Trophoblast cell (in vitro differentiated cells and primary cell): Measurements from ENCODE around the gene RRBP1.

Experiments
- DNase-seq, 2 donors: peaks; one replicate each; pipeline ENCODE4 v3.0.0-alpha.2; 2016
- H2AFZ ChIP-seq: 2 replicates; pipeline ENCODE4 v1.6.1; 2013; ENCODE audit warnings: low read length, moderate library complexity, mild to moderate bottlenecking; ENCODE audit not compliant: insufficient read depth, poor library complexity
- H2AK5ac ChIP-seq: 2 replicates; pipeline ENCODE4 v1.6.1; 2013; ENCODE audit warnings: mild to moderate bottlenecking, low read length
- H2BK120ac ChIP-seq: 2 replicates; pipeline ENCODE4 v1.6.1; 2013; ENCODE audit warnings: low read length, mild to moderate bottlenecking, moderate library complexity; ENCODE audit not compliant: insufficient read depth, poor library complexity
- H2BK12ac ChIP-seq: 2 replicates; pipeline ENCODE4 v1.6.1; 2013; ENCODE audit warnings: mild to moderate bottlenecking, low read length, moderate library complexity
- H2BK5ac ChIP-seq: 2 replicates; pipeline ENCODE4 v1.6.1; 2013; ENCODE audit warnings: low read length, low read depth, moderate library complexity, mild to moderate bottlenecking; ENCODE audit not compliant: poor library complexity
- H3K14ac ChIP-seq: 2 replicates; pipeline ENCODE4 v1.6.1; 2013; ENCODE audit warnings: mild to moderate bottlenecking, low read length
- H3K18ac ChIP-seq: 2 replicates; pipeline ENCODE4 v1.6.1; 2013; ENCODE audit warnings: mild to moderate bottlenecking, low read length
- H3K23ac ChIP-seq: 2 replicates; pipeline ENCODE4 v1.6.1; 2013; ENCODE audit warnings: low read length
- H3K27ac ChIP-seq: 2 replicates; pipeline ENCODE4 v1.5.1; 2013; ENCODE audit warnings: low read depth, mild to moderate bottlenecking, inconsistent platforms, low read length, moderate library complexity
- H3K27me3 ChIP-seq: 2 replicates; pipeline ENCODE4 v1.6.1; 2013; ENCODE audit warnings: inconsistent platforms, mild to moderate bottlenecking, low read length, moderate library complexity; ENCODE audit not compliant: insufficient read depth
- H3K36me3 ChIP-seq, 2 experiments: 1 replicate in 1 of 2; 2 replicates in 1 of 2; pipeline ENCODE4 v1.6.1; 2013; ENCODE audit warnings: low read length in 2 of 2, mild to moderate bottlenecking in 2 of 2, moderate library complexity in 1 of 2; ENCODE audit not compliant: insufficient read depth in 2 of 2, control insufficient read depth in 1 of 2
- H3K4ac ChIP-seq: 2 replicates; pipeline ENCODE4 v1.6.1; 2013; ENCODE audit warnings: low read depth, mild to moderate bottlenecking, low read length, moderate library complexity
- H3K4me1 ChIP-seq, 2 experiments: 1 replicate in 1 of 2; 2 replicates in 1 of 2; pipeline ENCODE4 v1.6.1; 2013; ENCODE audit warnings: low read length in 2 of 2, mild to moderate bottlenecking in 2 of 2, moderate library complexity in 1 of 2; ENCODE audit not compliant: insufficient read depth in 2 of 2, control insufficient read depth in 1 of 2
- H3K4me2 ChIP-seq: 2 replicates; pipeline ENCODE4 v1.6.1; 2013; ENCODE audit warnings: inconsistent platforms, mild to moderate bottlenecking, low read length, moderate library complexity
- H3K4me3 ChIP-seq: 2 replicates; pipeline ENCODE4 v1.5.1; 2013; ENCODE audit warnings: mild to moderate bottlenecking, low read depth, low read length, inconsistent platforms
- H3K79me1 ChIP-seq: one replicate; pipeline ENCODE4 v1.6.1; 2013; ENCODE audit warnings: low read length
- H3K79me2 ChIP-seq: 2 replicates; pipeline ENCODE4 v1.6.1; 2013; ENCODE audit warnings: low read length, mild to moderate bottlenecking; ENCODE audit not compliant: control insufficient read depth, insufficient read depth, poor library complexity
- H3K9ac ChIP-seq: 2 replicates; pipeline ENCODE4 v1.6.1; 2013; ENCODE audit warnings: mild to moderate bottlenecking, low read length
- H3K9me3 ChIP-seq: 2 replicates; pipeline ENCODE4 v1.6.1; 2013; ENCODE audit warnings: low read depth, mild to moderate bottlenecking, control low read depth, inconsistent platforms, low read length; ENCODE audit not compliant: insufficient read depth
- H4K12ac ChIP-seq: 2 replicates; pipeline ENCODE4 v1.6.1; 2013; ENCODE audit warnings: low read depth, mild to moderate bottlenecking, low read length, moderate library complexity
- H4K8ac ChIP-seq: 2 replicates; pipeline ENCODE4 v1.6.1; 2013; ENCODE audit warnings: low read depth, mild to moderate bottlenecking, low read length, moderate library complexity
- H4K91ac ChIP-seq: one replicate; pipeline ENCODE4 v1.6.1; 2013; ENCODE audit warnings: low read depth, mild to moderate bottlenecking, low read length, moderate library complexity
- WGBS: extraction: QIAGEN DNeasy Blood & Tissue Kit; methylation state at CpG from one replicate; pipeline ENCODE4 v1.1.7; 2013; ENCODE audit warnings: missing lambda C conversion rate; ENCODE audit not compliant: insufficient read length, insufficient coverage; ENCODE audit errors: extremely low coverage; 5-methylcytosine and 5-hydroxymethylcytosine counted together

RRBP1 gene

GRCh38 chr20:17602493-17602892 is 79.5 kb downstream of the RRBP1 start:
- Histone ChIP-seq H3K4ac (peak overlapping the region; percentile 28), H3K9me3 (no peaks in the 10 kb centered on the region), H3K14ac (no peak overlapping the region), H4K8ac (no peak overlapping the region), H4K12ac (no peak overlapping the region), H2AFZ (no peak overlapping the region), H2BK120ac (no peak overlapping the region), H3K27ac (no peak overlapping the region), H3K9ac (no peak overlapping the region), H3K18ac (no peak overlapping the region), H3K79me1 (no peaks in the 10 kb centered on the region), H3K4me2 (no peak overlapping the region), H2BK12ac (no peak overlapping the region), H3K27me3 (no peaks in the 10 kb centered on the region), H3K79me2 (peaks cover 9% of the 10 kb centered on the region), H3K23ac (no peak overlapping the region), H2BK5ac (no peak overlapping the region), H4K91ac (no peak overlapping the region), H3K36me3 (peaks cover 15 to 27% of the 10 kb centered on the region in 2 experiments), H2AK5ac (no peak overlapping the region), H3K4me3 (no peak overlapping the region), H3K4me1 (no peaks in the 10 kb centered on the region)
- no peak for DNase-seq
- no CpG with 5 or more reads among the region's 4 CpGs for whole genome bisulfite sequencing

- Histone ChIP-seq H3K9ac (no peak overlapping the region), H3K23ac (peak overlapping the region; percentile 81), H3K36me3 (peaks cover 15 to 26% of the 10 kb centered on the region in 2 experiments), H2BK12ac (no peak overlapping the region), H3K4me3 (no peak overlapping the region), H3K9me3 (no peaks in the 10 kb centered on the region), H2BK120ac (no peak overlapping the region), H4K91ac (no peak overlapping the region), H4K8ac (no peak overlapping the region), H2AFZ (no peak overlapping the region), H4K12ac (no peak overlapping the region), H3K27me3 (no peaks in the 10 kb centered on the region), H3K14ac (no peak overlapping the region), H2AK5ac (no peak overlapping the region), H2BK5ac (no peak overlapping the region), H3K27ac (no peak overlapping the region), H3K18ac (no peak overlapping the region), H3K79me1 (no peaks in the 10 kb centered on the region), H3K4me1 (no peaks in the 10 kb centered on the region), H3K79me2 (peaks cover 9% of the 10 kb centered on the region), H3K4me2 (no peak overlapping the region), H3K4ac (peak overlapping the region; percentile 55)
- no CpG with 5 or more reads among the region's 4 CpGs for WGBS
- no peak for DNase-seq
Observed at GRCh38 chr20:17601957-17602356, 80.1 kb downstream of the RRBP1 start.

- Histone ChIP-seq H3K79me1 (peaks cover 3% of the 10 kb centered on the region), H3K23ac (no peak overlapping the region), H3K9me3 (no peaks in the 10 kb centered on the region), H3K4ac (peak overlapping the region; percentile 77), H3K9ac (no peak overlapping the region), H3K36me3 (peaks cover 4 to 15% of the 10 kb centered on the region in 2 experiments), H3K79me2 (peaks cover 13% of the 10 kb centered on the region), H2BK5ac (no peak overlapping the region), H3K4me2 (no peak overlapping the region), H2AK5ac (no peak overlapping the region), H4K12ac (no peak overlapping the region), H3K14ac (no peak overlapping the region), H3K4me3 (no peak overlapping the region), H3K27ac (no peak overlapping the region), H2BK120ac (no peak overlapping the region), H4K91ac (no peak overlapping the region), H2BK12ac (no peak overlapping the region), H3K4me1 (peaks cover 3 to 13% of the 10 kb centered on the region in 2 experiments), H2AFZ (no peak overlapping the region), H3K27me3 (no peaks in the 10 kb centered on the region), H4K8ac (no peak overlapping the region), H3K18ac (no peak overlapping the region)
- no CpG with 5 or more reads among the region's 1 CpG for WGBS
- no peak for DNase-seq
Observed at GRCh38 chr20:17598013-17598550, 84.0 kb downstream of the RRBP1 start.

GRCh38 chr20:17595856-17596255 is 86.2 kb downstream of the RRBP1 start:
- Histone ChIP-seq H3K18ac (no peak overlapping the region), H2BK5ac (no peak overlapping the region), H3K14ac (no peak overlapping the region), H3K4me2 (no peak overlapping the region), H3K79me2 (peaks cover 20% of the 10 kb centered on the region), H3K9ac (no peak overlapping the region), H4K91ac (no peak overlapping the region), H3K27me3 (no peaks in the 10 kb centered on the region), H3K4me3 (no peak overlapping the region), H4K8ac (no peak overlapping the region), H3K23ac (no peak overlapping the region), H3K36me3 (peaks cover 5 to 9% of the 10 kb centered on the region in 2 experiments), H3K4me1 (peaks cover 3 to 16% of the 10 kb centered on the region in 2 experiments), H3K9me3 (no peaks in the 10 kb centered on the region), H4K12ac (no peak overlapping the region), H3K4ac (peak overlapping the region; percentile 84), H2AK5ac (no peak overlapping the region), H2BK12ac (no peak overlapping the region), H3K27ac (no peak overlapping the region), H3K79me1 (peaks cover 3% of the 10 kb centered on the region), H2AFZ (no peak overlapping the region), H2BK120ac (no peak overlapping the region)
- WGBS: no CpG with 5 or more reads among the region's 2 CpGs
- DNase-seq: no peak
